H1 (cell line): Measurements from ENCODE around the gene ACBD5.

Source experiments
- NRF1 ChIP-seq: IDR thresholded peaks from 2 replicates; pipeline ENCODE4 v1.6.1; 2011; ENCODE audit warnings: mild to moderate bottlenecking, low read depth, low read length, improper control_type of control experiment
- POLR2A ChIP-seq, 2 experiments: IDR thresholded peaks; 1 replicate in 1 of 2; 2 replicates in 1 of 2; pipeline ENCODE4 v1.6.1; 2011; ENCODE audit warnings: low read depth in 2 of 2, low read length in 2 of 2, mild to moderate bottlenecking in 2 of 2; ENCODE audit errors: control extremely low read depth in 1 of 2
- RAD21 ChIP-seq, 2 experiments: IDR thresholded peaks in 1 of 2; conservative IDR thresholded peaks in 1 of 2; 2 replicates each; pipeline ENCODE4 v1.6.1; 2011; ENCODE audit warnings: low read depth in 2 of 2, low read length in 2 of 2, improper control_type of control experiment in 1 of 2, inconsistent platforms in 1 of 2, mild to moderate bottlenecking in 1 of 2, moderate library complexity in 1 of 2
- RFX5 ChIP-seq: IDR thresholded peaks from 2 replicates; pipeline ENCODE4 v1.6.1; 2011; ENCODE audit warnings: low read depth, low read length, improper control_type of control experiment, borderline replicate concordance

DNA sequence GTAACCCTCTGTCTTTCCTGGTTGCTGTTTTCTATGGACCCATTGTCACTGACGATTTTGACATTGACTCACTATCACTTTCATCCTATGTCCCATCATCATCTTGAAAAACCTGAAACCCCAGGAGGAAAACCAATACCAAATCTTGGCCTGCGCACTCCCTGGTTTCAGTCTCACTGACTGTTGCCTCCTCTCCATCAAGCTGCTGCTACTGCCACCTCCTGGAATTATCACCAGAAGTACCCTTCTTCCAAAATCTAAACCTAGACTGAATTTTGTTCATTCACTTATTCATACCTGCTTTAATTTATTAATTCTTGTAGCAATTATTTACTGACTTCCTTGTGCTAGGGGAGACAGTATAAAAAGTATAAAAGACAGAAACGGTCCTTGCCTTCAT is 44.5 kb upstream of the ACBD5 start:
- TF ChIP-seq RAD21 (IDR thresholded peaks at IDR 0.05 in 1 of 2, conservative IDR thresholded peaks at IDR 0.05 in 1 of 2; ENCODE audit: low read depth in 2 of 2, low read length in 2 of 2) (peak; percentile 60 to 63), POLR2A (IDR thresholded peaks at IDR 0.05; ENCODE audit: control extremely low read depth in 1 of 2, low read depth in 2 of 2, low read length in 2 of 2) (no peak), NRF1 (no peak), RFX5 (no peak)
